CD14-positive monocyte (primary cell): ENCODE measurements around the gene DHODH. TPM values are rescaled to one million over a fixed set of nuclear protein-coding genes. Genes with fewer than 3 reads are reported as not detected.

Experiments
- DNase-seq, 3 donors: peaks; one replicate each; pipeline ENCODE4 v3.0.0-alpha.2; 2011 to 2022
- H2AFZ ChIP-seq: 2 replicates; pipeline ENCODE4 v1.6.0; 2012; ENCODE audit warnings: mild to moderate bottlenecking, low read depth, low read length, inconsistent platforms; ENCODE audit not compliant: insufficient read depth, poor library complexity, severe bottlenecking
- H3K27ac ChIP-seq, 2 donors: 1 replicate in 1 of 2; 2 replicates in 1 of 2; pipeline ENCODE4 v1.5.1; 2012 to 2013; ENCODE audit warnings: low read length in 2 of 2, control low read depth in 1 of 2, inconsistent platforms in 1 of 2, low read depth in 1 of 2, mild to moderate bottlenecking in 1 of 2
- H3K27me3 ChIP-seq, 2 donors: one replicate each; pipeline versions ENCODE4 v1.6.0 to v1.6.1; 2011 to 2013; ENCODE audit warnings: low read length in 2 of 2; ENCODE audit not compliant: control insufficient read depth in 2 of 2, insufficient read depth in 2 of 2
- H3K36me3 ChIP-seq, 2 donors: replicated peaks in 1 of 2; 1 replicate in 1 of 2; 2 replicates in 1 of 2; pipeline versions ENCODE4 v1.5.1 to v1.6.1; 2012 to 2013; ENCODE audit warnings: low read length in 2 of 2, control low read depth in 1 of 2, inconsistent platforms in 1 of 2, mild to moderate bottlenecking in 1 of 2; ENCODE audit not compliant: insufficient read depth in 2 of 2, control insufficient read depth in 1 of 2
- H3K4me1 ChIP-seq, 2 donors: 1 replicate in 1 of 2; 2 replicates in 1 of 2; pipeline versions ENCODE4 v1.5.1 to v1.6.1; 2012 to 2013; ENCODE audit warnings: low read length in 2 of 2, control low read depth in 1 of 2, inconsistent platforms in 1 of 2, mild to moderate bottlenecking in 1 of 2, moderate library complexity in 1 of 2; ENCODE audit not compliant: insufficient read depth in 2 of 2, control insufficient read depth in 1 of 2
- H3K4me2 ChIP-seq: replicated peaks from 2 replicates; pipeline ENCODE3; 2012; ENCODE audit warnings: low read length, moderate library complexity, mild to moderate bottlenecking; ENCODE audit not compliant: poor library complexity, severe bottlenecking; ENCODE audit errors: extremely low read depth
- H3K4me3 ChIP-seq, 3 experiments: fragments of 200-600 bp in 1 of 3; sonication (generic) in 1 of 3; replicated peaks in 1 of 3; 1 replicate in 2 of 3; 2 replicates in 1 of 3; pipeline ENCODE4 v1.5.1; 2011 to 2013; ENCODE audit warnings: low read length in 3 of 3, mild to moderate bottlenecking in 3 of 3, control low read depth in 2 of 3, low read depth in 2 of 3, inconsistent platforms in 1 of 3, moderate library complexity in 1 of 3
- H3K79me2 ChIP-seq: 2 replicates; pipeline ENCODE4 v1.6.0; 2012; ENCODE audit warnings: mild to moderate bottlenecking, control low read depth, inconsistent platforms, low read length, moderate library complexity; ENCODE audit not compliant: insufficient read depth
- H3K9ac ChIP-seq: 2 replicates; pipeline ENCODE4 v1.6.0; 2017; ENCODE audit warnings: low read length, mild to moderate bottlenecking; ENCODE audit not compliant: insufficient read depth, poor library complexity, severe bottlenecking
- H3K9me3 ChIP-seq, 2 donors: replicated peaks in 1 of 2; 1 replicate in 1 of 2; 2 replicates in 1 of 2; pipeline versions ENCODE4 v1.5.1 to v1.6.1; 2012 to 2013; ENCODE audit warnings: low read length in 2 of 2, control low read depth in 1 of 2; ENCODE audit not compliant: control insufficient read depth in 1 of 2, insufficient read depth in 1 of 2
- H4K20me1 ChIP-seq: 2 replicates; pipeline ENCODE4 v1.6.0; 2012; ENCODE audit warnings: mild to moderate bottlenecking, low read length, control low read depth, moderate library complexity; ENCODE audit not compliant: insufficient read depth
- H3K27ac Mint-ChIP-seq, 7 donors: one replicate each; pipeline ENCODE4 v1.8.0; 2020; ENCODE audit warnings: mild to moderate bottlenecking in 7 of 7, mixed read lengths in 7 of 7, moderate library complexity in 6 of 7, inconsistent platforms in 2 of 7
- H3K27me3 Mint-ChIP-seq, 3 donors: one replicate each; pipeline ENCODE4 v1.8.0; 2021 to 2022; ENCODE audit warnings: low read depth in 3 of 3, mild to moderate bottlenecking in 3 of 3, mixed read lengths in 3 of 3, moderate library complexity in 3 of 3, inconsistent platforms in 1 of 3
- H3K36me3 Mint-ChIP-seq, 2 donors: one replicate each; pipeline ENCODE4 v1.8.0; 2020; ENCODE audit warnings: mixed read lengths in 2 of 2, inconsistent platforms in 1 of 2, mild to moderate bottlenecking in 1 of 2
- H3K4me1 Mint-ChIP-seq: one replicate; pipeline ENCODE4 v1.8.0; 2020; ENCODE audit warnings: mild to moderate bottlenecking, mixed read lengths
- H3K4me3 Mint-ChIP-seq, 2 donors: one replicate each; pipeline ENCODE4 v1.8.0; 2020; ENCODE audit warnings: mild to moderate bottlenecking in 2 of 2, mixed read lengths in 2 of 2, moderate library complexity in 1 of 2
- H3K9me3 Mint-ChIP-seq, 7 donors: one replicate each; pipeline ENCODE4 v1.8.0; 2020 to 2022; ENCODE audit warnings: mixed read lengths in 7 of 7, mild to moderate bottlenecking in 6 of 7, moderate library complexity in 6 of 7, inconsistent platforms in 2 of 7
- WGBS: methylation state at CpG from one replicate; pipeline ENCODE4 v1.1.5; 2013; ENCODE audit warnings: missing lambda C conversion rate; ENCODE audit not compliant: insufficient coverage; 5-methylcytosine and 5-hydroxymethylcytosine counted together
- intact Hi-C, 2 donors: fragments of 100-400 bp; cut with micrococcal nuclease; formaldehyde crosslinking; loops; one replicate each; pipeline versions ENCODE4 v1.15.0 to v1.15.1; 2023
- polyA plus RNA-seq, 3 donors: library from polyadenylated mRNA; depleted of rRNA in 1 of 3; unstranded in 2 of 3; stranded (reverse) in 1 of 3; fragments of 300-500 nt in 2 of 3; fragments of >200 nt in 1 of 3; fragmentation: Illumina TruSeq in 2 of 3; gene quantifications; 1 replicate in 2 of 3; 2 replicates in 1 of 3; pipeline ENCODE4 v1.2.3, GENCODE V29; 2012 to 2021
- TF ChIP-seq, protein P1 (sequence below): fragments of 200-600 bp; IDR thresholded peaks from one replicate; pipeline ENCODE4 v1.8.0; 2022; ENCODE audit warnings: antibody characterized with exemption, mild to moderate bottlenecking

DHODH gene
- polyA plus RNA-seq, 3 donors: 2.2 to 3.8 (median 2.4) TPM

DNA sequence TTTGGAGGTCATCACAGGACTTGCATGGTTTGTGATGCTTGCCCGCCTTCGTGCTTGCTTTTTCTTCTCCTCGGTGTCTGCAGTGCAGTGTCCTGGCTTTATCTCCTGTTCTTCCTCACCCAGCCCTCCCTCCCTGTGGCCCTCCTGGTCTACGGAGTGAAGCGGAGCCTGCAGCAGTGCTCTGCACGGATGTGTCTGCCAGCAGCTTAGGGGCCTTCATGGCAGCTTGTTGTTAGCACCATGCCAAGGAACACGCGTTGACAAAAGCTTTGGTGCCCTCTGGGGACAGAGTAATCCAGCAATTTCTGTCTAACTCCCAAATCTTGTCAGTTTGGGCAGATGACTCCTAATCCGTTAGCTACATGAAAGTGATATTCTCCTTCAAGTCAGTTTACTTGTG lies 9.9 kb downstream of the DHODH start:
- no peak overlapping the region for H3K4me3 ChIP-seq
- H3K27me3 Mint-ChIP-seq: peaks cover 0 to 1% (median 0%) of the 10 kb centered on the region in 3 donors
- DNase-seq: no peak
- no peak overlapping the region for H3K9ac ChIP-seq
- TF ChIP-seq, protein P1, sequence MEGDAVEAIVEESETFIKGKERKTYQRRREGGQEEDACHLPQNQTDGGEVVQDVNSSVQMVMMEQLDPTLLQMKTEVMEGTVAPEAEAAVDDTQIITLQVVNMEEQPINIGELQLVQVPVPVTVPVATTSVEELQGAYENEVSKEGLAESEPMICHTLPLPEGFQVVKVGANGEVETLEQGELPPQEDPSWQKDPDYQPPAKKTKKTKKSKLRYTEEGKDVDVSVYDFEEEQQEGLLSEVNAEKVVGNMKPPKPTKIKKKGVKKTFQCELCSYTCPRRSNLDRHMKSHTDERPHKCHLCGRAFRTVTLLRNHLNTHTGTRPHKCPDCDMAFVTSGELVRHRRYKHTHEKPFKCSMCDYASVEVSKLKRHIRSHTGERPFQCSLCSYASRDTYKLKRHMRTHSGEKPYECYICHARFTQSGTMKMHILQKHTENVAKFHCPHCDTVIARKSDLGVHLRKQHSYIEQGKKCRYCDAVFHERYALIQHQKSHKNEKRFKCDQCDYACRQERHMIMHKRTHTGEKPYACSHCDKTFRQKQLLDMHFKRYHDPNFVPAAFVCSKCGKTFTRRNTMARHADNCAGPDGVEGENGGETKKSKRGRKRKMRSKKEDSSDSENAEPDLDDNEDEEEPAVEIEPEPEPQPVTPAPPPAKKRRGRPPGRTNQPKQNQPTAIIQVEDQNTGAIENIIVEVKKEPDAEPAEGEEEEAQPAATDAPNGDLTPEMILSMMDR: no peak
- no peak overlapping the region for H3K27ac Mint-ChIP-seq
- no peaks in the 10 kb centered on the region for H3K9me3 ChIP-seq
- H3K27me3 ChIP-seq: no peaks in the 10 kb centered on the region
- H3K36me3 ChIP-seq: peaks cover 48 to 83% of the 10 kb centered on the region in 2 donors
- H3K27ac ChIP-seq: no peak overlapping the region
- H3K4me1 Mint-ChIP-seq: peaks cover 2% of the 10 kb centered on the region
- no peaks in the 10 kb centered on the region for H3K4me1 ChIP-seq
- no peak overlapping the region for H3K4me3 Mint-ChIP-seq
- intact Hi-C loops: no loop called here
- peaks cover 56 to 65% of the 10 kb centered on the region in 2 donors for H3K36me3 Mint-ChIP-seq
- no peaks in the 10 kb centered on the region for H4K20me1 ChIP-seq
- H3K4me2 ChIP-seq: no peak overlapping the region
- H2AFZ ChIP-seq: no peak overlapping the region
- no peaks in the 10 kb centered on the region for H3K79me2 ChIP-seq
- no peaks in the 10 kb centered on the region for H3K9me3 Mint-ChIP-seq
- 100% methylated on average over 8 of the region's 9 CpGs for WGBS

DNA sequence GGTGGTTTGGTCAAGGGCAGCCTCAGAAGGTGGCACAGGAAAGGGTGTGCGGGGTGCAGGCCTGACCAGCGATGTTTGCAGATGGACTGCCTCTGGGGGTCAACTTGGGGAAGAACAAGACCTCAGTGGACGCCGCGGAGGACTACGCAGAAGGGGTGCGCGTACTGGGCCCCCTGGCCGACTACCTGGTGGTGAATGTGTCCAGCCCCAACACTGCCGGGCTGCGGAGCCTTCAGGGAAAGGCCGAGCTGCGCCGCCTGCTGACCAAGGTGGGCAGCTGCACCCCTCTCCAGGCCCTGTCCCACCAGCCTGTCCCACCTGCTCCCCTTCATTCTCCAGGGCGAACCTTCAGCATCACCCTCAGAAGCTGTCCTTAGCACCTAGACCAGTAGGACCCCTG lies 12.5 kb downstream of the DHODH start:
- Mint-ChIP-seq H3K9me3 (no peaks in the 10 kb centered on the region), H3K4me3 (no peak overlapping the region), H3K36me3 (peaks cover 58 to 67% of the 10 kb centered on the region in 2 donors), H3K27me3 (peaks cover 0 to 1% (median 0%) of the 10 kb centered on the region in 3 donors), H3K4me1 (no peaks in the 10 kb centered on the region), H3K27ac (peak overlapping the region in 2 of 7 donors; percentile 21 to 53)
- intact Hi-C loops: no loop called here
- Histone ChIP-seq H3K4me1 (no peaks in the 10 kb centered on the region), H3K36me3 (peaks cover 48 to 83% of the 10 kb centered on the region in 2 donors), H3K79me2 (no peaks in the 10 kb centered on the region), H4K20me1 (no peaks in the 10 kb centered on the region), H3K9ac (no peak overlapping the region), H3K27me3 (no peaks in the 10 kb centered on the region), H3K27ac (no peak overlapping the region), H3K4me2 (no peak overlapping the region), H2AFZ (no peak overlapping the region), H3K4me3 (no peak overlapping the region), H3K9me3 (no peaks in the 10 kb centered on the region)
- TF ChIP-seq, protein P1: no peak
- DNase-seq: no peak
- WGBS: 99% methylated on average over 15 of the region's 15 CpGs
